PC-3 (cell line): Measurements from ENCODE around the gene KCND3. TPM values are rescaled to one million over a fixed set of nuclear protein-coding genes. Genes with fewer than 3 reads are reported as not detected.

Experiments used
- ATAC-seq: fragments of 200-7000 bp; cut with Tn5 transposase; 2 replicates; pipeline ENCODE4 v1.9.1; 2020; ENCODE audit warnings: mild to moderate bottlenecking, moderate library complexity
- BruUV-seq: library from RNA; stranded (reverse); fragments of 400-500 nt; replicated peaks from 2 replicates; lab custom pipeline; 2021; lab: Mats Ljungman, UMichigan
- CTCF ChIA-PET: fragments of 300-600 bp; sonication (Branson Sonifier 250); formaldehyde crosslinking; loops from one replicate; lab custom pipeline; 2022; ENCODE audit warnings: antibody characterized with exemption; lab: Charles Lee
- POLR2A ChIA-PET: fragments of 300-600 bp; sonication (Branson Sonifier 250); formaldehyde crosslinking; loops from one replicate; lab custom pipeline; 2022; ENCODE audit warnings: antibody characterized with exemption; ENCODE audit not compliant: unreplicated experiment; lab: Charles Lee
- DNase-seq: peaks from one replicate; pipeline ENCODE4 v3.0.0-alpha.2; 2015
- H2AFZ ChIP-seq: fragments of 300-600 bp; sonication (generic); 2 replicates; pipeline ENCODE4 v1.6.0; 2016; ENCODE audit warnings: antibody characterized with exemption, low read length
- H3F3A ChIP-seq: fragments of 300-600 bp; sonication (generic); one replicate; pipeline ENCODE4 v1.6.0; 2017; ENCODE audit warnings: antibody characterized with exemption, low read length, control low read depth, mild to moderate bottlenecking; ENCODE audit not compliant: unreplicated experiment
- H3K27ac ChIP-seq: fragments of 300-600 bp; sonication (generic); 2 replicates; pipeline ENCODE4 v1.5.1; 2016; ENCODE audit warnings: mild to moderate bottlenecking, low read length
- H3K27me3 ChIP-seq: fragments of 300-600 bp; sonication (generic); 2 replicates; pipeline ENCODE4 v1.6.1; 2016; ENCODE audit warnings: low read length, mixed read lengths
- H3K36me3 ChIP-seq: fragments of 300-600 bp; sonication (generic); 2 replicates; pipeline ENCODE4 v1.6.1; 2016; ENCODE audit warnings: low read depth, mixed run types, low read length, mixed read lengths
- H3K4me1 ChIP-seq: fragments of 300-600 bp; sonication (generic); 2 replicates; pipeline ENCODE4 v1.5.1; 2016; ENCODE audit warnings: low read length; ENCODE audit not compliant: insufficient read depth
- H3K4me2 ChIP-seq: fragments of 300-600 bp; sonication (generic); 2 replicates; pipeline ENCODE4 v1.6.0; 2016; ENCODE audit warnings: low read length
- H3K4me3 ChIP-seq: fragments of 300-600 bp; sonication (generic); 2 replicates; pipeline ENCODE4 v1.5.1; 2016; ENCODE audit warnings: mild to moderate bottlenecking, low read length, mixed read lengths
- H3K79me2 ChIP-seq: fragments of 300-600 bp; sonication (generic); 2 replicates; pipeline ENCODE4 v1.6.1; 2017; ENCODE audit warnings: low read length, mixed read lengths
- H3K9ac ChIP-seq: fragments of 300-600 bp; sonication (generic); 2 replicates; pipeline ENCODE4 v1.6.0; 2016; ENCODE audit warnings: mild to moderate bottlenecking, low read length
- H3K9me2 ChIP-seq: fragments of 300-600 bp; sonication (generic); replicated peaks from 2 replicates; pipeline ENCODE4 v1.6.1; 2016; ENCODE audit warnings: mixed run types, low read length, mixed read lengths
- H3K9me3 ChIP-seq: fragments of 300-600 bp; sonication (generic); 2 replicates; pipeline ENCODE4 v1.6.1; 2016; ENCODE audit warnings: low read length, mixed read lengths
- H4K20me1 ChIP-seq: fragments of 300-600 bp; sonication (generic); 2 replicates; pipeline ENCODE4 v1.6.1; 2016; ENCODE audit warnings: low read length, mixed read lengths
- CTCF ChIP-seq: fragments of 300-600 bp; sonication (generic); conservative IDR thresholded peaks from 2 replicates; pipeline ENCODE4 v1.5.1; 2017; ENCODE audit warnings: antibody characterized with exemption, low read depth, mild to moderate bottlenecking, low read length
- EZH2 ChIP-seq: fragments of 300-600 bp; sonication (generic); IDR thresholded peaks from one replicate; pipeline ENCODE4 v1.6.1; 2017; ENCODE audit warnings: antibody characterized with exemption, mild to moderate bottlenecking, low read length; ENCODE audit not compliant: unreplicated experiment
- EZH2phosphoT487 ChIP-seq: fragments of 300-600 bp; sonication (generic); IDR thresholded peaks from 2 replicates; pipeline ENCODE4 v1.6.1; 2018; ENCODE audit warnings: mild to moderate bottlenecking, antibody characterized with exemption, low read length, borderline replicate concordance
- intact Hi-C: fragments of 100-400 bp; cut with micrococcal nuclease; formaldehyde crosslinking; loops from 2 replicates; pipeline ENCODE4 v1.9.0; 2023
- total RNA-seq: library from RNA; depleted of rRNA; stranded (reverse); fragments of >200 nt; gene quantifications from 2 replicates; pipeline ENCODE4 v1.2.3, GENCODE V29; 2014

KCND3 gene
- total RNA-seq, 1 experiment from 2014 or later = not detected

- H3K27me3 ChIP-seq = peaks cover 39% of the 10 kb centered on the region
Measured at GRCh38 chr1:112006416-112007025, 17.1 kb upstream of the KCND3 start.

DNA sequence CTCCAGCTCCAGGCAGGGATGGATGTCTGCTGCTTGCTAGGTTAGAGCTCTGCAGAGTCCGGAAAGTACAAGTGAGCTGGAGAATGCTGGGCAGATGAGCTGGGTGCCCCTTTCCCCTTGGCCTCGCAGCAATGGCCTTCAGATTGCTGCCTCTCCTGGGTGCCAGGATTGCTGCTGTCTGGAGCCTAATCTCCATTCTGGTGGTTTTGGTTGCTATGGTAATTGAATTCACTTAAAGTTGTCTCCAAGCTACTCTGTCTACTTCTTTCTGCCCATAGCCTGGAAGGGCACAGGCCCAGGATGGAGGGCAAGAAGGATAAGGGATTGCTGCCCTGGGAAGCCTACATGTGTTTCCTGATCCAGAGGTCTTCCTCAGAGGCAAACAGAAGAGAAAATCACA lies 14.6 kb upstream of the KCND3 start:
- H3K9me2 ChIP-seq = no peaks in the 10 kb centered on the region
- no TSS peak for BruUV-seq
- TF ChIP-seq EZH2phosphoT487 = no peak
- no peak for TF ChIP-seq EZH2
- no peak for ATAC-seq
- no peak overlapping the region for H2AFZ ChIP-seq
- no peak overlapping the region for H3K9ac ChIP-seq
- no peak overlapping the region for H3K27ac ChIP-seq
- peaks cover 60% of the 10 kb centered on the region for H3K27me3 ChIP-seq
- no peaks in the 10 kb centered on the region for H3K4me1 ChIP-seq
- no peaks in the 10 kb centered on the region for H3F3A ChIP-seq
- no peaks in the 10 kb centered on the region for H3K79me2 ChIP-seq
- no peaks in the 10 kb centered on the region for H4K20me1 ChIP-seq
- no peak overlapping the region for H3K4me2 ChIP-seq
- intact Hi-C loops = no loop called here
- H3K36me3 ChIP-seq = no peaks in the 10 kb centered on the region
- DNase-seq = no peak
- H3K4me3 ChIP-seq = no peak overlapping the region
- ChIA-PET CTCF (no interaction called here), POLR2A (no interaction called here)
- H3K9me3 ChIP-seq = no peaks in the 10 kb centered on the region

More at GRCh38 chr1:112006416-112007025, 17.1 kb upstream of the KCND3 start:
- no peaks in the 10 kb centered on the region for H3K4me1 ChIP-seq
- ATAC-seq = no peak
- no peaks in the 10 kb centered on the region for H3K36me3 ChIP-seq
- ChIA-PET CTCF (no interaction called here), POLR2A (no interaction called here)
- H2AFZ ChIP-seq = no peak overlapping the region
- no peak for DNase-seq
- H3F3A ChIP-seq = no peaks in the 10 kb centered on the region
- H3K9ac ChIP-seq = no peak overlapping the region
- intact Hi-C loops = no loop called here
- no peak overlapping the region for H3K27ac ChIP-seq
- no peak overlapping the region for H3K4me2 ChIP-seq
- no peaks in the 10 kb centered on the region for H4K20me1 ChIP-seq
- no peaks in the 10 kb centered on the region for H3K9me2 ChIP-seq
- no peaks in the 10 kb centered on the region for H3K9me3 ChIP-seq
- TF ChIP-seq EZH2phosphoT487 (no peak), EZH2 (no peak), CTCF (no peak)
- H3K79me2 ChIP-seq = no peaks in the 10 kb centered on the region
- no TSS peak for BruUV-seq
- no peak overlapping the region for H3K4me3 ChIP-seq

GRCh38 chr1:112002514-112002913 lies 13.0 kb upstream of the KCND3 start:
- no peaks in the 10 kb centered on the region for H3K79me2 ChIP-seq
- DNase-seq (no peak), ATAC-seq (no peak)
- no peak overlapping the region for H3K27ac ChIP-seq
- H3K9ac ChIP-seq = no peak overlapping the region
- BruUV-seq = no TSS peak
- no peaks in the 10 kb centered on the region for H3K4me1 ChIP-seq
- H2AFZ ChIP-seq = no peak overlapping the region
- H4K20me1 ChIP-seq = no peaks in the 10 kb centered on the region
- no peaks in the 10 kb centered on the region for H3K36me3 ChIP-seq
- no peaks in the 10 kb centered on the region for H3F3A ChIP-seq
- POLR2A ChIA-PET = no interaction called here
- H3K27me3 ChIP-seq = peaks cover 65% of the 10 kb centered on the region
- H3K9me2 ChIP-seq = no peaks in the 10 kb centered on the region
- no peak overlapping the region for H3K4me2 ChIP-seq
- intact Hi-C loops = no loop called here
- no peaks in the 10 kb centered on the region for H3K9me3 ChIP-seq
- TF ChIP-seq EZH2phosphoT487 (no peak), EZH2 (no peak), CTCF (no peak)
- no peak overlapping the region for H3K4me3 ChIP-seq
- CTCF ChIA-PET = no interaction called here
